ENCODE results near the gene BCR.

BCR gene

GRCh38 chr22:23219822-23220484, 39.6 kb downstream of the BCR start:
- no peaks in the 10 kb centered on the region for H3K27me3 ChIP-seq (ENCODE audit: insufficient read depth, poor library complexity, severe bottlenecking)
- TF ChIP-seq GABPA (IDR thresholded peaks at IDR 0.05; ENCODE audit: low read depth) (no peak), SPI1 (IDR thresholded peaks at IDR 0.05; ENCODE audit: borderline replicate concordance, low read depth) (no peak), REST (IDR thresholded peaks at IDR 0.05; ENCODE audit: insufficient replicate concordance, low read depth) (no peak), POLR2AphosphoS5 (IDR thresholded peaks at IDR 0.05; ENCODE audit: low read depth) (no peak; the same call in 1 of the 2 replicates), CTCF (IDR thresholded peaks at IDR 0.05; ENCODE audit: insufficient read depth, low read length) (no peak)
- peak overlapping the region; percentile 88 for H3K27ac ChIP-seq (replicated peaks)
- no peak overlapping the region for H3K4me3 ChIP-seq (replicated peaks; ENCODE audit: insufficient read depth, low read length)
- DNase-seq (ENCODE audit: low read depth in 1 of 2, low spot score in 1 of 2), result peak; percentile 81 to 89

- DNase-seq (ENCODE audit: low read depth in 1 of 2, low spot score in 1 of 2), result peak; percentile 84 to 85
- no peak for TF ChIP-seq GABPA (IDR thresholded peaks at IDR 0.05; ENCODE audit: low read depth)
- TF ChIP-seq CTCF (IDR thresholded peaks at IDR 0.05; ENCODE audit: insufficient read depth, low read length), result no peak
- peak; percentile 98 for TF ChIP-seq SPI1 (IDR thresholded peaks at IDR 0.05; ENCODE audit: borderline replicate concordance, low read depth)
- TF ChIP-seq REST (IDR thresholded peaks at IDR 0.05; ENCODE audit: insufficient replicate concordance, low read depth), result no peak
- TF ChIP-seq POLR2AphosphoS5 (IDR thresholded peaks at IDR 0.05; ENCODE audit: low read depth), result peak; percentile 17; the same call in 1 of the 2 replicates
- Histone ChIP-seq H3K27me3 (ENCODE audit: insufficient read depth, poor library complexity, severe bottlenecking) (no peaks in the 10 kb centered on the region), H3K4me3 (replicated peaks; ENCODE audit: insufficient read depth, low read length) (no peak overlapping the region), H3K27ac (replicated peaks) (peak overlapping the region; percentile 88)
These were observed 40.4 kb downstream of the BCR start for GRCh38 chr22:23220485-23221350.

- Histone ChIP-seq H3K27ac (replicated peaks) (peak overlapping the region; percentile 88; the same call in 1 of the 2 replicates), H3K27me3 (ENCODE audit: insufficient read depth, poor library complexity, severe bottlenecking) (no peaks in the 10 kb centered on the region), H3K4me3 (replicated peaks; ENCODE audit: insufficient read depth, low read length) (no peak overlapping the region)
- DNase-seq (ENCODE audit: low read depth in 1 of 2, low spot score in 1 of 2), result no peak
- no peak for TF ChIP-seq POLR2AphosphoS5 (IDR thresholded peaks at IDR 0.05; ENCODE audit: low read depth)
- TF ChIP-seq GABPA (IDR thresholded peaks at IDR 0.05; ENCODE audit: low read depth), result no peak
- TF ChIP-seq REST (IDR thresholded peaks at IDR 0.05; ENCODE audit: insufficient replicate concordance, low read depth), result no peak
- TF ChIP-seq SPI1 (IDR thresholded peaks at IDR 0.05; ENCODE audit: borderline replicate concordance, low read depth), result no peak
- TF ChIP-seq CTCF (IDR thresholded peaks at IDR 0.05; ENCODE audit: insufficient read depth, low read length), result no peak
These were observed 41.1 kb downstream of the BCR start for GRCh38 chr22:23221351-23221804.
